Measurements from ENCODE around the gene UFD1. TPM values are rescaled to one million over a fixed set of nuclear protein-coding genes. Genes with fewer than 3 reads are reported as not detected.

Gene UFD1
- total and polyA plus RNA-seq, 2 of the 4 experiments (the other 2 are of a cell fraction), result 149 to 152 TPM

DNA sequence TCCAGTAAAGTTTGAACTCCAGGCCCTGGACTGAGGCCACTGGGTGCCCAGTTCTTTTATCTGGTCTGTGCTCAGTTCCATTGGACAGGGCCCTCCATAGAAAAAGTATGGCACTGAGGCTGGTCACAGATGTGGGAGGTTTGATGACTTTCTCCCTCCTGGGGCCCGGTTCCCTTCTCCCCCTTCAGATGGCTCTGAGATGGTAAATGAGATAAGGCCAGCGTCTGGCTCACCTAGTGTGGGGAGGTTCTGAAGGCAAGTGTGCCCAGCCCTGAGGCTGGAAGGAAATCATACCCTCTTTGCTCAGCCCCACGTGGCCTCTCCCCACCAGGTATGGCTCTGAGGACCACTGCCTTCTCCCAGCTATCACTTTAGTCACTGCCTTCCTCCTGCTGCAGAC, 46.7 kb upstream of the UFD1 start:
- Histone ChIP-seq H3K4me2 (ENCODE audit: low read depth, low read length) (no peak overlapping the region), H3K9ac (ENCODE audit: low read depth, low read length) (no peak overlapping the region), H2AFZ (replicated peaks; ENCODE audit: low read length, poor library complexity) (no peak overlapping the region), H3K36me3 (ENCODE audit: control insufficient read depth, insufficient read depth, low read length) (no peaks in the 10 kb centered on the region), H3K9me3 (ENCODE audit: control insufficient read depth, insufficient read depth, low read length) (no peaks in the 10 kb centered on the region), H3K27ac (ENCODE audit: insufficient read depth, low read length) (no peak overlapping the region), H3K79me1 (ENCODE audit: low read depth in 1 of 2, low read length in 2 of 2) (no peaks in the 10 kb centered on the region), H4K8ac (ENCODE audit: low read depth in 2 of 2, low read length in 2 of 2) (no peak overlapping the region), H2BK15ac (ENCODE audit: low read depth, low read length) (no peak overlapping the region), H4K20me1 (ENCODE audit: insufficient read depth, low read length) (peaks cover 4% of the 10 kb centered on the region; the same call in 1 of the 2 replicates), H3K18ac (ENCODE audit: low read depth, low read length) (no peak overlapping the region), H3K23ac (ENCODE audit: low read depth, low read length) (no peak overlapping the region), H2AK9ac (replicated peaks; ENCODE audit: low read depth, low read length, poor library complexity) (no peak overlapping the region), H3K14ac (replicated peaks; ENCODE audit: low read depth, low read length) (no peak overlapping the region), H2BK120ac (ENCODE audit: low read depth, low read length) (no peak overlapping the region), H3K9me1 (ENCODE audit: insufficient read depth, low read length) (no peaks in the 10 kb centered on the region), H3K4me1 (ENCODE audit: control insufficient read depth, insufficient read depth, low read length) (no peaks in the 10 kb centered on the region; the same call in 1 of the 2 replicates), H3K56ac (ENCODE audit: extremely low read depth, insufficient read depth, low read length) (no peak overlapping the region), H2BK20ac (ENCODE audit: low read depth, low read length) (no peak overlapping the region), H3K4me3 (ENCODE audit: insufficient read depth, low read depth, low read length) (no peak overlapping the region), H2AK5ac (ENCODE audit: low read depth, low read length) (no peak overlapping the region), H4K5ac (ENCODE audit: low read depth, low read length) (no peak overlapping the region), H2BK5ac (ENCODE audit: low read depth, low read length, poor library complexity, severe bottlenecking) (no peak overlapping the region), H3K4ac (ENCODE audit: low read depth, low read length) (no peak overlapping the region), H3K27me3 (ENCODE audit: control insufficient read depth, insufficient read depth, low read length) (peaks cover 17% of the 10 kb centered on the region), H4K91ac (ENCODE audit: insufficient read depth, low read depth, low read length) (no peak overlapping the region)
- dilution Hi-C loops (cut with HindIII; ENCODE audit: low sequenced_read_pairs, unreplicated experiment) (no loop called here), in situ Hi-C loops (cut with MboI; ENCODE audit: low sequenced_read_pairs) (no loop called here), intact Hi-C loops (cut with micrococcal nuclease) (no loop called here)
- CTCF ChIA-PET, result no interaction called here
- no TSS peak for BruUV-seq (replicated peaks)
- POLR2A ChIA-PET (ENCODE audit: unreplicated experiment), result no interaction called here
- ATAC-seq (ENCODE audit: low read depth) (no peak), DNase-seq (no peak)
- no CpG with 5 or more reads among the region's 3 CpGs for WGBS, 2 experiments (ENCODE audit: extremely low coverage in 2 of 2, insufficient read length in 1 of 2)
- TF ChIP-seq CTCF (conservative IDR thresholded peaks at IDR 0.05; ENCODE audit: low read depth, low read length), result no peak
- TF ChIP-seq, protein P1, sequence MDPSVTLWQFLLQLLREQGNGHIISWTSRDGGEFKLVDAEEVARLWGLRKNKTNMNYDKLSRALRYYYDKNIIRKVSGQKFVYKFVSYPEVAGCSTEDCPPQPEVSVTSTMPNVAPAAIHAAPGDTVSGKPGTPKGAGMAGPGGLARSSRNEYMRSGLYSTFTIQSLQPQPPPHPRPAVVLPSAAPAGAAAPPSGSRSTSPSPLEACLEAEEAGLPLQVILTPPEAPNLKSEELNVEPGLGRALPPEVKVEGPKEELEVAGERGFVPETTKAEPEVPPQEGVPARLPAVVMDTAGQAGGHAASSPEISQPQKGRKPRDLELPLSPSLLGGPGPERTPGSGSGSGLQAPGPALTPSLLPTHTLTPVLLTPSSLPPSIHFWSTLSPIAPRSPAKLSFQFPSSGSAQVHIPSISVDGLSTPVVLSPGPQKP (IDR thresholded peaks at IDR 0.05; ENCODE audit: borderline replicate concordance, low read depth, low read length), result no peak
- no peak for TF ChIP-seq USF2 (IDR thresholded peaks at IDR 0.05; ENCODE audit: low read depth, low read length)
- no peak for TF ChIP-seq SMC3 (IDR thresholded peaks at IDR 0.05; ENCODE audit: low read depth, low read length)
- no peak for TF ChIP-seq FOS (IDR thresholded peaks at IDR 0.05; ENCODE audit: low read depth, low read length)
- TF ChIP-seq CEBPB (IDR thresholded peaks at IDR 0.05; ENCODE audit: low read depth, low read length), result no peak
- TF ChIP-seq MAFK (IDR thresholded peaks at IDR 0.05; ENCODE audit: low read depth, low read length), result no peak
- TF ChIP-seq NFE2L2 (IDR thresholded peaks at IDR 0.05; ENCODE audit: low read depth, low read length), result no peak
- TF ChIP-seq MAZ (IDR thresholded peaks at IDR 0.05; ENCODE audit: borderline replicate concordance, low read depth, low read length), result no peak
- TF ChIP-seq POLR2A (IDR thresholded peaks at IDR 0.05; ENCODE audit: low read depth, low read length), result no peak
- no peak for TF ChIP-seq MXI1 (IDR thresholded peaks at IDR 0.05; ENCODE audit: borderline replicate concordance, low read depth, low read length)
- TF ChIP-seq RAD21 (IDR thresholded peaks at IDR 0.05; ENCODE audit: low read length), result no peak
- no peak for TF ChIP-seq BHLHE40 (IDR thresholded peaks at IDR 0.05; ENCODE audit: low read depth, low read length)
- no peak for TF ChIP-seq CHD1 (IDR thresholded peaks at IDR 0.05; ENCODE audit: low read depth, low read length)
- no peak for TF ChIP-seq RCOR1 (IDR thresholded peaks at IDR 0.05; ENCODE audit: insufficient replicate concordance, low read length)
- no peak for TF ChIP-seq RFX5 (IDR thresholded peaks at IDR 0.05; ENCODE audit: low read depth, low read length)
